Measurements from ENCODE around the gene SSC4D.
"Not testable (repeated sequence)": the region's sequence is repeated elsewhere in the genome, so short reads cannot be mapped to it uniquely, and the experiment has no call there.

SSC4D gene

DNA sequence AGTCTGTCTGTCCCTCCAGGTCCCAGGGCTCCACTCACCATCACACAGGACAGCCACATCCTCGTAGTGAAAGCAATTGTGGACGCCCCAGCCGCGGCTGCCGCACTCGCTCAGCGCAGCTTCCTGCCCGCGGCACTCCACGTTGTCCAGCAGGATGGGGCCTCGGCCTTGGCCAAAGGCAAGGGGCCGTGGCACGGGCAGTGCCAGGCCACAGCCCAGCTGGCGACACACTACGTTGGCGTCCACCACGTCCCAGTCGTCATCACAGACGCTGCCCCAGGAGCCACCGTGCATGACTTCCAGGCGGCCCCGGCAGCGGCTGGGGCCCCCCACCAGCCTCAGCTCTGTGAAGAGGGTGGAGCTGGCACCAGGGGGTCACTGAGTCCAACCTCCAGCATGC, 9.2 kb downstream of the SSC4D start:
- H3K9me3 Mint-ChIP-seq = no peaks in the 10 kb centered on the region

DNA sequence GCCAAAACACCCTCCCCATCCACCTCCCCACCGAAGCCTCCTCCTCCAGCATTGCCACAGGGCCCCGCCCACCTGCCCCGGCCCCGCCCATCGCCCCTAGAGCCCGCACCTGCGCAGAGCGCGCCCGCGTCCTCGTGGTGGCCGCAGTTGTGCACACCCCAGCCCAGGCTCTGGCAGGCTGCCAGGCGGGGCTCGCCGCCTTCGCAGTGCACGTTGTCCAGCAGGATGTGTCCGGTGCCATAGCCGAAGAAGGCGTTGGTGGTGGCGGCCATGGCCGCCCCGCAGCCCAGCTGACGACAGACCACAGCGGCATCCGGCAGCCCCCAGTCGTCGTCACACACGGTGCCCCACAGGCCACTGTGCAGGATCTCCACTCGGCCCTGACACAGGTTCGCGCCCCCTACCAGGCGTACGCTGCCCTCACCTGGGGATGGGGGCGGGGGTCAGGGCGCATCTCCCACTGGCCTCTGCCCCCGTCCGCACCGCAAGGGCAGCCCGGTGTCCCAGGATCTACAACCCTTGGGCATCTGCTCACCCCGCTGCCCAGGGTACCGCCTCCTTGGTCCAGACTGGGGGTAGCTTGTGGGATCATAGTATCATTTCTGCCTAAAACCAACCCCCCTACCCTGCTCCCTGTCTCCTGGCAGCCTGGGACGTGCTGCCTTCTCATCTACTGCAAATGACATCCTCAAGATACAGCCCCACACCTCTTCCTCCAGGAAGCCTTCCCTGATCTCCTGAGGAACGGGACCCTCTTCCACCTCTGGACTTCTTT, 11.9 kb downstream of the SSC4D start:
- Mint-ChIP-seq H3K9me3 (no peaks in the 10 kb centered on the region), H3K4me1 (peaks cover 13% of the 10 kb centered on the region), H3K27ac (peak overlapping the region; percentile 62), H3K36me3 (peaks cover 6% of the 10 kb centered on the region), H3K4me3 (peak overlapping the region; percentile 75)
- ATAC-seq (peak; percentile 62), DNase-seq (ENCODE audit: low spot score in 2 of 2) (peak; percentile 69 to 88)

More for the DNA sequence above, 9.2 kb downstream of the SSC4D start:
- Mint-ChIP-seq H3K27ac (no peak overlapping the region), H3K4me3 (no peak overlapping the region), H3K36me3 (no peaks in the 10 kb centered on the region), H3K4me1 (peaks cover 7% of the 10 kb centered on the region)
- no peak for DNase-seq (ENCODE audit: low spot score in 2 of 2)
- no peak for ATAC-seq

DNA sequence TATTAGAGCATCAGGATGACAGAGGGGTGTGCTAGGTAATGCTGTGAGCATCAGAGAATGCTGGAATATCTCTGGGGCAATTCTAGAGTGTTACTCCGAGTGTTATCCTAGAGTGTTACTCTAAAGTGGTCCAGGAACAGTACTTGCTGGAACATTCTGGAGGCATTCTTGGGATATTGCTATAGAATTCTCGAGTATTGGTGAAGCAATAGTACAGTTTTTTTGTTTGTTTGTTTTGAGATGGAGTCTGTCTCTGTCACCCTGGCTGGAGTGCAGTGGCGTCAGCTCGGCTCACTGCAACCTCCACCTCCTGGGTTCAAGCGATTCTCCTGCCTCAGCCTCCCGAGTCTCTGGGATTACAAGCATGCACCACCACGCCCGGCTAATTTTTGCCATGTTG, 12.6 kb downstream of the SSC4D start:
- Mint-ChIP-seq H3K36me3 (peaks cover 6% of the 10 kb centered on the region), H3K4me3 (peak overlapping the region; percentile 75), H3K9me3 (no peaks in the 10 kb centered on the region), H3K4me1 (peaks cover 16% of the 10 kb centered on the region), H3K27ac (no peak overlapping the region)
- no peak for ATAC-seq
- DNase-seq (ENCODE audit: low spot score in 2 of 2) = no peak

DNA sequence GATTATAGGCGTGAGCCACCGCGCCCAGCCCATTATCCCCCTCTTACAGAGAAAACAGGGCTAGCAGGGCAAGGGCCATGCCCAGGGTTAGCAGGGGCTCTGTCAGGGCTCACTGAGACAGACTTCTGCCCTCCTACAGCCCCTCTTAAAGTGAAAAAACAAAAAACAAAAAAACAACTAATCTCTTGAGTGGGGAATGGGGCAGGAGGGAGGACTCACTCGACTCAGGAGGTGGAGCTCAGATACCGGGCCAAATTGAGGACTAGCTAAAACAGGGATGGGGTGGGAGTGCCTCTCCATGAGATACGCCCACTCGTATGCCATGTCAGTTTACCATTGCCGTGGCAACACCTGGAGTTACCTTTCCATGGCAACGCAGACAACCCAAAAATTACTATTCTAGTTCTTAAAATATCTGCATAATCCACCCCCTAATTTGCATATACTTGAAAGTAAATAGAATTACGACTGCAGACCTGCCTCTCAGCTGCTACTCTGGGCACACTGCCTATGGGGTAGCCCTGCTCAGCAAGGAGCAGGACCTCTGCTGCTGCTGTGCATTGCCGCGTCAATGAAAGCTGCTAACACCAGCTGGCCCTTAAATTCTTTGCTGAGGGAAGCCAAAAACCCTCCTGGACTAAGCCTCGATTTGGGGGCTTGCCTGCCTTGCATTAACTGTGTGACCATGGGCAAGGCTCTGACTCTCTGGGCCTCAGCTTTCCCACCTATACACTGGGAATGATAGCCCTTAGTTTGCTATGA, 13.4 kb downstream of the SSC4D start:
- Mint-ChIP-seq H3K36me3 (peaks cover 6% of the 10 kb centered on the region), H3K4me3 (no peak overlapping the region), H3K27ac (no peak overlapping the region), H3K4me1 (peaks cover 16% of the 10 kb centered on the region), H3K9me3 (no peaks in the 10 kb centered on the region)
- DNase-seq (ENCODE audit: low spot score in 2 of 2) (no peak), ATAC-seq (no peak)

DNA sequence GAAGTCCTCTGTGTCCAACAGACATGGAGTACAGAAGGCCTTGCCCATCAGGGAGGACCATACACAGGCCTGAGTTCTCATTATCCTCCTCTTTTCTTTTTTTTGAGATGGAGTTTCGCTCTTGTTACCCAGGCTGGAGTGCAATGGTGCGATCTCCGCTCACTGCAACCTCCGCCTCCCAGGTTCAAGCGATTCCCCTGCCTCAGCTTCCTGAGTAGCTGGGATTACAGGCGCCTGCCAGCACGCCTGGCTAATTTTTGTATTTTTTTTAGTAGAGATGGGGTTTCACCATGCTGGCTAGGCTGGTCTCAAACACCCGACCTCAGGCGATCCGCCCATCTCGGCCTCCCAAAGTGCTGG, 13.9 kb downstream of the SSC4D start:
- ATAC-seq; H3K27ac Mint-ChIP-seq; H3K4me3 Mint-ChIP-seq; H3K36me3 Mint-ChIP-seq; DNase-seq (ENCODE audit: low spot score in 2 of 2); H3K9me3 Mint-ChIP-seq: not testable (repeated sequence)
- H3K4me1 Mint-ChIP-seq = peaks cover 16% of the 10 kb centered on the region

DNA sequence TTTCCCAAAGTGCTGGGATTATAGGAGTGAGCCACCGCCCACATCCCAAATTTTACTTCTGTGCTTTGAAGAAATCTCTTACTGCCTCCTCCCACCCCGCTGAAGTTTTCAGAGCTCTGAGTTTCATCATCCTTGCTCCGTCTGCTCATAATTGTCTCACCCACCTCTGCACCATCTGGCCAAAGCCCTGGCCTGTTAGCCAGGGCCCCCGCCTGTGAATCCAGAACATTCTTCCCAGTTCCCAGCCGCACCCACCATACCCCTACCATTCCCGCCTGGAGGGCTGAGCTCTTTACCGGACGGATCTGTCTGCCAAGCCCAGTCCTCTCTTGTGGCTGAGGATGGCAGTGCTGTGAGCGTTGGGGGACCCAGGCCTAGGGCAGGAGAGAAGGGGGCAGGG, 14.5 kb downstream of the SSC4D start:
- no peak for DNase-seq (ENCODE audit: low spot score in 2 of 2)
- Mint-ChIP-seq H3K4me1 (peaks cover 16% of the 10 kb centered on the region), H3K36me3 (peaks cover 6% of the 10 kb centered on the region), H3K9me3 (no peaks in the 10 kb centered on the region), H3K4me3 (no peak overlapping the region), H3K27ac (no peak overlapping the region)
- no peak for ATAC-seq

DNA sequence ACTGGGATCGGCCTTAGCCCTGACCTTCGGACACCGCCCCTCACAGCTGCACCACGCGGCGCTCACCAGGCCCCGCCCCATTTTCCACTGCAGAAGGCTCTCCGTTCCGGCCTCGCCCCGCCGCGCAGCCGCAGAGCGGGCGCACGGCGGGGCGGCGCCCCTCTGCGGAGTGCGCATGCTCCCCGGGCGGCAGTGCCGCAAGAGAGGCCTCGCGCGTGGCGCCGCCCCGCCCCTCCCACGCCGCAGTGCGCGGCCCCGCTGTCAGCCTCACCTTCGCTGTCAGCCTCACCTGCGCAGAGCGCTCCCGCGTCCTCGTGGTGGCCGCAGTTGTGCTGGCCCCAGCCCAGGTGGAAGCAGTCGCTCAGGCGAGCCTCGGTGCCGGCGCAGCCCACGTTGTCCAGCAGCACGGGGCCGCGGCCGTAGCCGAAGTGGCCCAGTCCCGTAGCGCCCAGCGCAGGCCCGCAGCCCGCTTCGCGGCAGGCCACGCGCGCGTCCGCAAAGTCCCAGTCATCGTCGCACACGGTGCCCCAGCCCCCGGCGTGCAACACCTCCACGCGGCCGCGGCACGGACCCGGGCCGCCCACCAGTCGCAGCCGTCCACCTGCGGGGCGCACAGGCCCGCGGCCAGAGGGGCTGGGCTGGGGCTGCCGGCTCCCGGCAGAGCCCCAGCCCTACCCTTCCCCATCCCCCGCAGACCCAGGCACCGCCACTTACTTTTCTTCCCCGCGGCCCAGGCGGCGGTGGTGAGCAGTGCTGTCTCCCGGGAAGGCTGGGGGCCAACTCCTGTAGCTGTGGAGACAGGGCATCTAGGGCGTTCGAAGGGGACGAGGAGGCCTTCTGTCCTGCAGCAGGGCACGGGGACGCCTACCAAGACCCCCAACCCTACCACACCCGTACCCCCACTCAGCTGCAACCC, 16.1 kb downstream of the SSC4D start:
- ATAC-seq (peak; percentile 86), DNase-seq (ENCODE audit: low spot score in 2 of 2) (peak; percentile 89 to 96)
- H3K9me3 Mint-ChIP-seq = no peaks in the 10 kb centered on the region
- peak overlapping the region; percentile 74 for H3K4me3 Mint-ChIP-seq
- H3K27ac Mint-ChIP-seq = peak overlapping the region; percentile 87
- H3K36me3 Mint-ChIP-seq = peaks cover 6% of the 10 kb centered on the region
- peaks cover 16% of the 10 kb centered on the region for H3K4me1 Mint-ChIP-seq

DNA sequence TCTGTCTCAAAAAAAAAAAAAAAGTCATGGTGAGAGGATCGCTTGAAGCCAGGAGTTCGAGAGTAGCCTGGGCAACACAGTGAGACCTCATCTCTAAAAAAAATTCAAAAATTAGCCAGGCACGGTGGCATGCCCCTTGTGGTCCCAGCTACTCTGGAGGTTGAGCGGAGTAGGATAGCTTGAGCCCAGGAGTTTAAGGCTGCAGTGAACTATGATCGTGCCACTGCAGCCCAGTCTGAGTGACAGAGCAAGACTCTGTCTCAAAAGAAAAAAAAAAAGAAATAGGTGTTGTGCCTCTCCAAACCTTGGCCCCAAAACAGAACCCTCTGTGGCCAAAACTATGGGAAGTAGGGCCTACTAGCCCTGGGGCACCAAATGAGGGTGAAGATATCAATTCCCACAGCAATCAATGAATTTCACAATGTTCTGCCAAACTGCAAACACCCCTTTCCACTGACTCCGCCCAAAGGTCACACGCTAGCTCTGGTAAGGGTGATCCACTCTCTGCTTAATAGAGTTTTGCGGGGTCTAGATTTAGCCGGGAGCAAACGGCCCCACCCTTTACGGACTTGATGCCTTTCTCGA, 16.9 kb downstream of the SSC4D start:
- ATAC-seq = no peak
- Mint-ChIP-seq H3K4me3 (peak overlapping the region; percentile 74), H3K4me1 (peaks cover 8% of the 10 kb centered on the region)

DNA sequence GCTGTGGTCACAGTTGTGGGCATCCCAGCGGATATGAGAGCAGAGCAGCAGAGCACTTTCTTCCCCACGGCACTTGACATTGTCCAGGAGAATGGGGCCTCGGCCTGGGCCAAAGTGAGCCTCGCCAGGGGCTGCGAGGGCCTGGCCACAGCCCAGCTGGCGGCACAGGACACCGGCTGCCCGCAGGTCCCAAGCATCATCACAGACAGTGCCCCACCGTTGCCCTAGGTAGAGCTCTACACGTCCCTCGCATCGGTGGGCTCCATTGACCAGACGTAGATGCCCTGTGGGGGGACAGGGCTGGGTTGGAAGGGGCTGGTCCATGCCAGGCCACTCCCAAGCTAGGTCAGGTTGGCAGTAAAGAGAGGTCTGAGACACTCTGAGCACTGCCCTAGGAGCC, 19.4 kb downstream of the SSC4D start:
- ATAC-seq (no peak), DNase-seq (ENCODE audit: low spot score in 2 of 2) (no peak)
- Mint-ChIP-seq H3K27ac (no peak overlapping the region), H3K9me3 (no peaks in the 10 kb centered on the region), H3K4me3 (no peak overlapping the region), H3K36me3 (peaks cover 6% of the 10 kb centered on the region), H3K4me1 (peaks cover 8% of the 10 kb centered on the region)

More for the DNA sequence above, 16.9 kb downstream of the SSC4D start:
- Mint-ChIP-seq H3K27ac (peak overlapping the region; percentile 87), H3K36me3 (peaks cover 6% of the 10 kb centered on the region), H3K9me3 (no peaks in the 10 kb centered on the region)
- DNase-seq (ENCODE audit: low spot score in 2 of 2) = no peak

DNA sequence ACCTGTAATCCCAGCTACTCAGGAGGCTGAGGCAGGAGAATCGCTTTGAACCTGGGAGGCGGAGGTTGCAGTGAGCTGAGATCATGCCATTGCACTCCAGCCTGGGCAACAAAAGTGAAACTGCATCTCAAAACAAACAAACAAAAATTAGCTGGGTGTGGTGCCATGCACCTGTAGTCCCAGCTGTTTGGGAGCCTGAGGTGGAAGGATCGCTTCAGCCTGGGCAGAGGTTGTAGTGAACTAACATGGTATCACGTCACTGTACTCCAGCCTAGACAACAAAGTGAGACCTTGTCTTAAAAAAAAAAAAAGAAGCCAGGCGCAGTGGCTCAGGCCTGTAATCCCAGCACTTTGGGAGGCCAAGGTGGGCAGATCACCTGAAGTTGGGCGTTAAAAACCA, 21.7 kb downstream of the SSC4D start:
- not testable (repeated sequence) for H3K4me1 Mint-ChIP-seq; H3K9me3 Mint-ChIP-seq; DNase-seq (ENCODE audit: low spot score in 2 of 2); ATAC-seq; H3K36me3 Mint-ChIP-seq; H3K4me3 Mint-ChIP-seq
- peak overlapping the region; percentile 45 for H3K27ac Mint-ChIP-seq

DNA sequence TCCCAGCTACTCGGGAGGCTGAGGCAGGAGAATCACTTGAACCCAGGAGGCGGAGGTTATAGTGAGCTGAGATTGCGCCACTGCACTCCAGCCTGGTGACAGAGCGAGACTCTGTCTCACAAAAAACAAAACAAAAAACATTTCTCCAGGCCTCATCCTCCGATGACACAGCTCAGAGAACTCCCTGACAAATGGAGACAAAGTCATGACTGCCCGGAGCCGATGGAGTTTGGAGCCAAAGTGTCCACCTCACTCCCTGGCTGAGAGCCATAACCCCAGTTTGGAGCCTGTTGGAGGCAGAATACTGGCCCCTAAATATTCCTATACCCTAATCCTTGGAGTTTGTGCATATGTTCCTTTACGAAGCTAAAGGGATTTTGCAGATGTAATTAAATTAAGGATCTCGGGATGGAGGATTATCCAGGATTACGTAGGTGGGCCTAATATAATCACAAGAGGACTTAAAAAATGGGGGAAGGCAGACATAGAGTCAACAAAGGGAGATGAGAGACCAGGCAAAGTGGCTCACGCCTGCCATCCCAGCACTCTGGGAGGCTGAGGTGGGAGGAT, 22.7 kb downstream of the SSC4D start:
- Mint-ChIP-seq H3K27ac (no peak overlapping the region), H3K9me3 (no peaks in the 10 kb centered on the region)

DNA sequence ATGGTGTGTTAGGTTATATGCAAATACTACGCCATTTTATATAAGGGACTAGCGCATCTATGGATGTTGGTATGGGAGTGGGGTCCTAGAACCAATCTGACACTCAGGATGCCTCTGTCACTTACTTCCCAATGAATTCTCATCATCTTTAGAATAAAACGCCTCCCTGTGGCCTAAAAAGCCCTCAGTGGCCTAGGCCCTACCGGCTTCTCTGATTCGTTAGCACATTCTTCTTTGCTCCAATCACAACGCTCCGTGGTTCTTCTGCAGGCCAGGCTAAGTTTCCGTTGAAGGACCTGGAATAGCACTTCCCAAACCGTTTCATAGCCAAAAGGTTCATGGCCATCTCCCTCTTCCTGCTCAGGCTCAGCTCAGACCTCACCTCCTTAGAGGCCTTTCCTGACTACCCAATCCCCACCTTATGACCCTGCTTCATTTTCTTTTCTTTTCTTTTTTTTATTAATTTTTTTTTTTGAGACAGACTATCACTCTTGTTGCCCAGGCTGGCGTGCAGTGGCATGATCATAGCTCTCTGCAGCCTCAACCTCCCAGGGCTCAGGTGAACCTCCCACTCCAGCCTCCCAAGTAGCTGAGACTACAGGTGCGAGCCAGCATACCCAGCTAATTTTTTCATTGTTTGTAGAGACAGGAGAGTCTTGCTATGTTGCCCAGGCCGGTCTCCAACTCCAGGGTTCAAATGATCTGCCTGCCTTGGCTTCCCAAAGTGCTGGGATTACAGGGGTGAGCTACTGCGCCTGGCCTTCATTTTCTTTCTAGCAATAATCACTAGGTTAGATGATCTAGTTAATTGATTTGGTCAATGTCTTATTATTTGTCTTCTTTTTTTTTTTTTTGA, 26.2 kb downstream of the SSC4D start:
- ATAC-seq = no peak
- H3K4me1 Mint-ChIP-seq = no peaks in the 10 kb centered on the region

More for the DNA sequence above, 22.7 kb downstream of the SSC4D start:
- no peak for ATAC-seq
- no peaks in the 10 kb centered on the region for H3K4me1 Mint-ChIP-seq
- no peaks in the 10 kb centered on the region for H3K36me3 Mint-ChIP-seq
- H3K4me3 Mint-ChIP-seq = no peak overlapping the region
- no peak for DNase-seq (ENCODE audit: low spot score in 2 of 2)

DNA sequence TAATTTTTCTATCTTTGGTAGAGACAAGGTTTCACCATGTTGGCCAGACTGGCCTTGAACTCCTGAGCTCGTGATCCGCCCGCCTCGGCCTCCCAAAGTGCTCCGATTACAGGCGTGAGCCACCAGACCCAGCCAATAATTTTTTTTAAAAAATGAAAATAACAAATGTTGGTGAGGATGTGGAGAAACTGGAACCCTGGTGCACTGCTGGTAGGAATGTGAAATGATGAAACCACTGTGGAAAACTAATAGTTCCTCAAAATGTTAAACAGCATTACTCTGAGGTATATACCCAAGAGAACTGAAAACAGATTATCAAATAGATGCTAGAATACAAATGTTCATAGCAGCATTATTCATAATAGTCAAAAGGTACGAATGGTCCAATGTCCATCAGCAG, 27.7 kb downstream of the SSC4D start:
- Mint-ChIP-seq H3K9me3 (no peaks in the 10 kb centered on the region), H3K4me3 (no peak overlapping the region), H3K4me1 (no peaks in the 10 kb centered on the region), H3K36me3 (no peaks in the 10 kb centered on the region), H3K27ac (no peak overlapping the region)
- ATAC-seq (no peak), DNase-seq (ENCODE audit: low spot score in 2 of 2) (no peak)

More for the DNA sequence above, 26.2 kb downstream of the SSC4D start:
- H3K36me3 Mint-ChIP-seq = no peaks in the 10 kb centered on the region
- DNase-seq (ENCODE audit: low spot score in 2 of 2) = no peak
- H3K4me3 Mint-ChIP-seq = no peak overlapping the region
- H3K9me3 Mint-ChIP-seq = no peaks in the 10 kb centered on the region
- no peak overlapping the region for H3K27ac Mint-ChIP-seq

DNA sequence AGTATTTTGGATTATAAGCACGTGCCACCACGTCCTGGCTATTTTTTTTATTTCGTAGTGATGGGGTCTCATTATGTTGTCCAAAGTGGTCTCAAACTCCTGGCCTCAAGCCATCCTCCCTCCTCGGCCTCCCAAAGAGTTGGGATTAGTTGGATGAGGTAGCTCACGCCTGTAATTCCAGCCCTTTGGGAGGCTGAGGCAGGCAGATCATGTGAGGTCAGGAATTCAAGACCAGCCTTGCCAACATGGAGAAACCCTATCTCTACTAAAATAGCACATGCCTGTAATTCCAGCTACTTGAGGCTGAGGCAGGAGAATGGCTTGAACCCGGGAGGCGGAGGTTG, 28.9 kb downstream of the SSC4D start:
- peak overlapping the region; percentile 52 for H3K4me3 Mint-ChIP-seq
- no peaks in the 10 kb centered on the region for H3K36me3 Mint-ChIP-seq
- no peak overlapping the region for H3K27ac Mint-ChIP-seq

More for the DNA sequence above, 28.9 kb downstream of the SSC4D start:
- ATAC-seq = no peak
- no peak for DNase-seq (ENCODE audit: low spot score in 2 of 2)
- Mint-ChIP-seq H3K4me1 (no peaks in the 10 kb centered on the region), H3K9me3 (no peaks in the 10 kb centered on the region)
